ENCODE measurements around the gene NWD2.

GRCh38 chr4:37258221-37258620, 13.7 kb downstream of the NWD2 start:
- TF ChIP-seq CTCF (IDR thresholded peaks at IDR 0.05) (no peak), POLR2A (IDR thresholded peaks at IDR 0.05) (no peak), POLR2AphosphoS5 (IDR thresholded peaks at IDR 0.05; ENCODE audit: insufficient read depth in 1 of 2, low read depth in 1 of 2) (no peak)

All from vagina (tissue), 2 donors.